Liver (tissue), 9 donors: ENCODE results near the gene PELI1. TPM values are rescaled to one million over a fixed set of nuclear protein-coding genes. Genes with fewer than 3 reads are reported as not detected.

Source experiments
- DNase-seq: peaks from one replicate; pipeline ENCODE4 v3.0.0-alpha.2; 2017; ENCODE audit warnings: low spot score
- H3K27ac ChIP-seq, 2 donors: one replicate each; pipeline ENCODE4 v1.7.0; 2013; ENCODE audit warnings: inconsistent platforms in 2 of 2, low read length in 2 of 2, control low read depth in 1 of 2, low read depth in 1 of 2, mild to moderate bottlenecking in 1 of 2
- H3K27me3 ChIP-seq, 4 donors: one replicate each; pipeline versions ENCODE4 v1.6.1 to v1.7.0; 2013; ENCODE audit warnings: low read length in 3 of 4, inconsistent platforms in 1 of 4, mild to moderate bottlenecking in 1 of 4, moderate library complexity in 1 of 4; ENCODE audit not compliant: control insufficient read depth in 4 of 4, insufficient read depth in 4 of 4
- H3K36me3 ChIP-seq, 4 donors: one replicate each; pipeline versions ENCODE4 v1.6.1 to v1.7.0; 2013; ENCODE audit warnings: low read length in 3 of 4, mild to moderate bottlenecking in 3 of 4, low read depth in 1 of 4, moderate library complexity in 1 of 4; ENCODE audit not compliant: control insufficient read depth in 4 of 4, insufficient read depth in 3 of 4
- H3K4me1 ChIP-seq, 4 donors: one replicate each; pipeline versions ENCODE4 v1.6.1 to v1.7.0; 2013; ENCODE audit warnings: low read length in 3 of 4, mild to moderate bottlenecking in 3 of 4, moderate library complexity in 1 of 4; ENCODE audit not compliant: control insufficient read depth in 4 of 4, insufficient read depth in 4 of 4
- H3K4me3 ChIP-seq, 3 donors: one replicate each; pipeline versions ENCODE4 v1.6.1 to v1.7.0; 2013; ENCODE audit warnings: low read length in 3 of 3, control low read depth in 1 of 3, low read depth in 1 of 3, mild to moderate bottlenecking in 1 of 3
- H3K9ac ChIP-seq, 2 donors: one replicate each; pipeline ENCODE4 v1.7.0; 2013; ENCODE audit warnings: low read length in 2 of 2, mild to moderate bottlenecking in 2 of 2, moderate library complexity in 2 of 2, control low read depth in 1 of 2, low read depth in 1 of 2
- H3K9me3 ChIP-seq, 4 donors: one replicate each; pipeline versions ENCODE4 v1.6.1 to v1.7.0; 2013; ENCODE audit warnings: low read length in 3 of 4; ENCODE audit not compliant: control insufficient read depth in 4 of 4
- CTCF ChIP-seq: fragments of 150-350 bp; IDR thresholded peaks from 2 replicates; pipeline ENCODE4 v1.5.1; 2017; ENCODE audit warnings: improper control_type of control experiment, low read depth, low read length; ENCODE audit not compliant: missing input control
- EGR1 ChIP-seq, 2 donors: IDR thresholded peaks; 2 replicates each; pipeline ENCODE4 v1.6.1; 2016 to 2018; ENCODE audit warnings: antibody characterized with exemption in 2 of 2, low read depth in 2 of 2
- FOXA1 ChIP-seq: IDR thresholded peaks from 2 replicates; pipeline ENCODE4 v1.6.1; 2016; ENCODE audit warnings: antibody characterized with exemption
- FOXA2 ChIP-seq: IDR thresholded peaks from 2 replicates; pipeline ENCODE4 v1.6.1; 2016; ENCODE audit warnings: antibody characterized with exemption
- GABPA ChIP-seq, 2 donors: IDR thresholded peaks in 1 of 2; conservative IDR thresholded peaks in 1 of 2; 2 replicates each; pipeline ENCODE4 v1.6.1; 2016; ENCODE audit warnings: antibody characterized with exemption in 2 of 2, mild to moderate bottlenecking in 1 of 2, moderate library complexity in 1 of 2
- HNF4A ChIP-seq, 2 donors: conservative IDR thresholded peaks; 2 replicates each; pipeline ENCODE4 v1.6.1; 2016; ENCODE audit warnings: antibody characterized with exemption in 2 of 2, mild to moderate bottlenecking in 2 of 2
- HNF4G ChIP-seq: IDR thresholded peaks from 2 replicates; pipeline ENCODE4 v1.6.1; 2016; ENCODE audit warnings: antibody characterized with exemption
- JUND ChIP-seq, 2 donors: IDR thresholded peaks; 2 replicates each; pipeline ENCODE4 v1.6.1; 2016; ENCODE audit warnings: antibody characterized with exemption in 2 of 2
- MAX ChIP-seq: IDR thresholded peaks from 2 replicates; pipeline ENCODE4 v1.6.1; 2016; ENCODE audit warnings: antibody characterized with exemption
- NR2F2 ChIP-seq: IDR thresholded peaks from 2 replicates; pipeline ENCODE4 v1.6.1; 2016; ENCODE audit warnings: antibody characterized with exemption
- RAD21 ChIP-seq, 2 donors: IDR thresholded peaks; 2 replicates each; pipeline ENCODE4 v1.6.1; 2016; ENCODE audit warnings: antibody characterized with exemption in 2 of 2, mild to moderate bottlenecking in 2 of 2
- RXRA ChIP-seq, 2 donors: IDR thresholded peaks; 2 replicates each; pipeline ENCODE4 v1.6.1; 2017 to 2018; ENCODE audit warnings: antibody characterized with exemption in 2 of 2, mild to moderate bottlenecking in 1 of 2
- SP1 ChIP-seq: IDR thresholded peaks from 2 replicates; pipeline ENCODE4 v1.6.1; 2018; ENCODE audit warnings: antibody characterized with exemption, mild to moderate bottlenecking
- TAF1 ChIP-seq: conservative IDR thresholded peaks from 2 replicates; pipeline ENCODE4 v1.6.1; 2016; ENCODE audit warnings: antibody characterized with exemption, mild to moderate bottlenecking
- YY1 ChIP-seq: IDR thresholded peaks from 2 replicates; pipeline ENCODE4 v1.6.1; 2016; ENCODE audit warnings: antibody characterized with exemption, mild to moderate bottlenecking
- ZBTB33 ChIP-seq: IDR thresholded peaks from 2 replicates; pipeline ENCODE4 v1.6.1; 2016; ENCODE audit warnings: antibody characterized with exemption
- WGBS: extraction: QIAGEN DNeasy Blood & Tissue Kit; methylation state at CpG from one replicate; pipeline ENCODE4 v1.1.7; 2013; 5-methylcytosine and 5-hydroxymethylcytosine counted together
- polyA plus RNA-seq, 2 donors: library from polyadenylated mRNA; stranded (reverse) in 1 of 2; unstranded in 1 of 2; fragments of 200-250 nt in 1 of 2; fragments of >200 nt in 1 of 2; fragmentation: Nextera tagmentation in 1 of 2; extraction: Ambion mirVana in 1 of 2; gene quantifications; one replicate each; pipeline versions ENCODE4 v1.2.1 to v1.2.3, GENCODE V29; 2013 to 2015
- total RNA-seq, 2 donors: library from RNA; depleted of rRNA; stranded (reverse); fragments of >200 nt; gene quantifications; one replicate each; pipeline ENCODE4 v1.2.3, GENCODE V29; 2014
- TF ChIP-seq, protein P1 (sequence below): IDR thresholded peaks from 2 replicates; pipeline ENCODE4 v1.6.1; 2016; ENCODE audit warnings: antibody characterized with exemption, mild to moderate bottlenecking
- TF ChIP-seq, protein P2 (sequence below): IDR thresholded peaks from 2 replicates; pipeline ENCODE4 v1.6.1; 2016; ENCODE audit warnings: antibody characterized with exemption
- donor health status: healthy.
- donor health status: healthy.
- donor health status: healthy.
- donor health status: healthy.
- donor health status: healthy.

PELI1 gene
- total and polyA plus RNA-seq, 4 donors: 4.5 to 21.3 (median 7.4) TPM

- WGBS: 94% methylated on average over 4 of the region's 4 CpGs
- H3K9me3 ChIP-seq: no peaks in the 10 kb centered on the region
- H3K9ac ChIP-seq: no peak overlapping the region
- DNase-seq: no peak
- no peaks in the 10 kb centered on the region for H3K27me3 ChIP-seq
- no peak overlapping the region for H3K27ac ChIP-seq
- H3K4me1 ChIP-seq: no peaks in the 10 kb centered on the region
- peaks cover 10 to 43% (median 28%) of the 10 kb centered on the region in 4 donors for H3K36me3 ChIP-seq
- no peak for TF ChIP-seq RAD21 (IDR thresholded peaks at IDR 0.05)
- TF ChIP-seq, protein P1, sequence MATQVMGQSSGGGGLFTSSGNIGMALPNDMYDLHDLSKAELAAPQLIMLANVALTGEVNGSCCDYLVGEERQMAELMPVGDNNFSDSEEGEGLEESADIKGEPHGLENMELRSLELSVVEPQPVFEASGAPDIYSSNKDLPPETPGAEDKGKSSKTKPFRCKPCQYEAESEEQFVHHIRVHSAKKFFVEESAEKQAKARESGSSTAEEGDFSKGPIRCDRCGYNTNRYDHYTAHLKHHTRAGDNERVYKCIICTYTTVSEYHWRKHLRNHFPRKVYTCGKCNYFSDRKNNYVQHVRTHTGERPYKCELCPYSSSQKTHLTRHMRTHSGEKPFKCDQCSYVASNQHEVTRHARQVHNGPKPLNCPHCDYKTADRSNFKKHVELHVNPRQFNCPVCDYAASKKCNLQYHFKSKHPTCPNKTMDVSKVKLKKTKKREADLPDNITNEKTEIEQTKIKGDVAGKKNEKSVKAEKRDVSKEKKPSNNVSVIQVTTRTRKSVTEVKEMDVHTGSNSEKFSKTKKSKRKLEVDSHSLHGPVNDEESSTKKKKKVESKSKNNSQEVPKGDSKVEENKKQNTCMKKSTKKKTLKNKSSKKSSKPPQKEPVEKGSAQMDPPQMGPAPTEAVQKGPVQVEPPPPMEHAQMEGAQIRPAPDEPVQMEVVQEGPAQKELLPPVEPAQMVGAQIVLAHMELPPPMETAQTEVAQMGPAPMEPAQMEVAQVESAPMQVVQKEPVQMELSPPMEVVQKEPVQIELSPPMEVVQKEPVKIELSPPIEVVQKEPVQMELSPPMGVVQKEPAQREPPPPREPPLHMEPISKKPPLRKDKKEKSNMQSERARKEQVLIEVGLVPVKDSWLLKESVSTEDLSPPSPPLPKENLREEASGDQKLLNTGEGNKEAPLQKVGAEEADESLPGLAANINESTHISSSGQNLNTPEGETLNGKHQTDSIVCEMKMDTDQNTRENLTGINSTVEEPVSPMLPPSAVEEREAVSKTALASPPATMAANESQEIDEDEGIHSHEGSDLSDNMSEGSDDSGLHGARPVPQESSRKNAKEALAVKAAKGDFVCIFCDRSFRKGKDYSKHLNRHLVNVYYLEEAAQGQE: no peak
- no peak for TF ChIP-seq GABPA (IDR thresholded peaks at IDR 0.05 in 1 of 2, conservative IDR thresholded peaks at IDR 0.05 in 1 of 2)
- no peak for TF ChIP-seq FOXA2
- no peak for TF ChIP-seq FOXA1
- no peak for TF ChIP-seq YY1
- no peak for TF ChIP-seq MAX
- TF ChIP-seq, protein P2, sequence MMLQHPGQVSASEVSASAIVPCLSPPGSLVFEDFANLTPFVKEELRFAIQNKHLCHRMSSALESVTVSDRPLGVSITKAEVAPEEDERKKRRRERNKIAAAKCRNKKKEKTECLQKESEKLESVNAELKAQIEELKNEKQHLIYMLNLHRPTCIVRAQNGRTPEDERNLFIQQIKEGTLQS: no peak
- no peak for TF ChIP-seq NR2F2
- no peak for TF ChIP-seq HNF4A (conservative IDR thresholded peaks at IDR 0.05)
- no peak for TF ChIP-seq CTCF
- TF ChIP-seq RXRA (IDR thresholded peaks at IDR 0.05): no peak
- no peak for TF ChIP-seq JUND (IDR thresholded peaks at IDR 0.05)
- TF ChIP-seq SP1: no peak
- no peak for TF ChIP-seq EGR1 (IDR thresholded peaks at IDR 0.05; ENCODE audit: low read depth in 2 of 2)
- TF ChIP-seq HNF4G: no peak
- TF ChIP-seq ZBTB33: no peak
- no peak for TF ChIP-seq TAF1
- no peak overlapping the region for H3K4me3 ChIP-seq
These were observed 51.7 kb downstream of the PELI1 start for GRCh38 chr2:64092502-64092901.
